Measurements from ENCODE around the gene IRAG1.

IRAG1 gene, protein sequence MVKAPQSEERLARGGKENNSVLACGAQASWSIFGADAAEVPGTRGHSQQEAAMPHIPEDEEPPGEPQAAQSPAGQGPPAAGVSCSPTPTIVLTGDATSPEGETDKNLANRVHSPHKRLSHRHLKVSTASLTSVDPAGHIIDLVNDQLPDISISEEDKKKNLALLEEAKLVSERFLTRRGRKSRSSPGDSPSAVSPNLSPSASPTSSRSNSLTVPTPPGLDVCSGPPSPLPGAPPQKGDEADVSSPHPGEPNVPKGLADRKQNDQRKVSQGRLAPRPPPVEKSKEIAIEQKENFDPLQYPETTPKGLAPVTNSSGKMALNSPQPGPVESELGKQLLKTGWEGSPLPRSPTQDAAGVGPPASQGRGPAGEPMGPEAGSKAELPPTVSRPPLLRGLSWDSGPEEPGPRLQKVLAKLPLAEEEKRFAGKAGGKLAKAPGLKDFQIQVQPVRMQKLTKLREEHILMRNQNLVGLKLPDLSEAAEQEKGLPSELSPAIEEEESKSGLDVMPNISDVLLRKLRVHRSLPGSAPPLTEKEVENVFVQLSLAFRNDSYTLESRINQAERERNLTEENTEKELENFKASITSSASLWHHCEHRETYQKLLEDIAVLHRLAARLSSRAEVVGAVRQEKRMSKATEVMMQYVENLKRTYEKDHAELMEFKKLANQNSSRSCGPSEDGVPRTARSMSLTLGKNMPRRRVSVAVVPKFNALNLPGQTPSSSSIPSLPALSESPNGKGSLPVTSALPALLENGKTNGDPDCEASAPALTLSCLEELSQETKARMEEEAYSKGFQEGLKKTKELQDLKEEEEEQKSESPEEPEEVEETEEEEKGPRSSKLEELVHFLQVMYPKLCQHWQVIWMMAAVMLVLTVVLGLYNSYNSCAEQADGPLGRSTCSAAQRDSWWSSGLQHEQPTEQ

GRCh38 chr11:10693509-10694081, at the start of gene IRAG1:
TSS of gene IRAG1 (minus strand) at chr11:10693755. CDS start at chr11:10693602, 153 bp downstream.
- no peak for DNase-seq (ENCODE audit: low read depth, low spot score)

DNA sequence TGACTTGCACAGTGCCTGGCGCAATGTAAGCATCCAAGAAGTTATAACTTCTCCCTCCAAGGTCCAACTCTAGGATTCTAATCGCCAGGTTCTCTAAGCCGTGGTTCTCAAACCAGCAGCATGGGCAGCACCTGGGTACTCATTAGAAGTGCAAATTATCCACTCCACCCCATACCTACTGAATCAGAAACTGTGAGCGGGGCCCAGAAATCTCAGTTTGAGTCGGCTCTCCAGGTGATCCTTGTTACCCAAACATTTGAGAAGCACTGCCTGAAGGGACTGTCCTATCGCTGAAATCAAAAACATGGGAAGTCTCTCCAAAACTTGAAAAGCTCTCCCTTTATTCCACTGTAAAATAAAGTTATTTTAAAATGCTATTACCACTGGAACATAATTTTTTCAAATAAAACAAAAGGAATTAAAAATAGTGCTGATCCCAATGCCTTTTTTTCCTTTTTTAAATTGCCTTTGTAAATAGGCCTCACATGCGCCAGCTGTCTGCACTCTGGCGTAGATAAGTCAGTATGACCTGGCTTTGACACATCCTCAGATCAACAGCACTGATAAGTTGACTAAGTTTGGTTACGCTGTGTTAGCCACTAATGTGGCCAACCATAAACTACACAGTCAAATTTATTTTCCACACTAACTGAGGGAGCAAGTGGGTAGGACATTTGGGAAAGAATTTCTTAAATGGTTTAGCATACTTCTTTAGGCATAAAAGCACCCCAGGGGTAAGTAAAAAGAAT, 49.1 kb upstream of the IRAG1 start:
- no peak for DNase-seq (ENCODE audit: low read depth, low spot score)

DNA sequence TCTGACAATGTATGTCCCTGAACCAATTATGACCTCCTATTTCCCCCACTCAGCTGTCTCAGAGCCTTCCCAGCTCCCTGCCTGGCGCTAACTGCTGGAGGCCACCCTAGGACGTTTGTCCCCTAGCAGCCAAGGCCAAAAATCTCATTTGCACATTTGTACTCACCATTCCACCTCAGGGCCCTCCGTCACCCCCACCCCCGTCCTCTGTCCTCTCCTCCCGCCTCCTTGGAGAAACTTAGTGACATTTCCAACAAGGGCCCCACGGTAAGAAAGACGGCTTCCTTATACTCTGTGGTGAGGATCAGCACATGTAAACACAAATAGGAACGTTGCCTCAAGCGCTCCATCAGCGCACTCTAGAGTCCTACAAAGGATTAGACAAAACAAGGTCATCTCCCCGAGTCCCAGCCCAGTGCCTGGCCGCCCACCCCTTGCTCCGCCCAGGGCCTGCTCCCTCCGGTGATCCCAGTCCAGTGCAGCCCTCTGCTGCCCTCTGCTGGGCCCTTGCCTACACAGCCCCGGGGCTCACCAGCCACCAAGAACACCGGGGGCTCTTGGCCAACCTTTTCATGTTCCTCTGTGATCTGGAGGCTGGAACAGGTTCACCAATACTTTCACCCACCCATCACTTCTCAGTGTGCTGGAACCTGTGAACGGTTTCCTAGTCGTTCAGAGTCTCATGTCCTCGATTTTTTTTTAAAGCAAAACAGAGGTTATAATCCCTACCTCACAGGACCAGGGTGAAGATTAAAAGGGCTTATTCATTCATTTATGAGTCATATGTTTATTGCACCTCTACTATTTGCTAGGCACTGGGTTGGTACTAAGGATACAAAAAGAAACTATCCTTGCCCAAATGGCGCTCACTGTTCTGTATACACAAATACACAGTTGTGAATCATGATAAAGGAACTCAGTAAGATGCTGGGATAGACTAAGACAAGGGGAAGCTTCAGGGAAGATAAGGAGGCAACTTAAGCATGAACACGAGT, 42.2 kb upstream of the IRAG1 start:
- peak; percentile 95 for DNase-seq (ENCODE audit: low read depth, low spot score)

- DNase-seq (ENCODE audit: low read depth, low spot score): no peak
These were observed 37.6 kb upstream of the IRAG1 start for GRCh38 chr11:10731064-10731680.

GRCh38 chr11:10730151-10730550, 36.6 kb upstream of the IRAG1 start:
- DNase-seq (ENCODE audit: low read depth, low spot score): no peak

DNA sequence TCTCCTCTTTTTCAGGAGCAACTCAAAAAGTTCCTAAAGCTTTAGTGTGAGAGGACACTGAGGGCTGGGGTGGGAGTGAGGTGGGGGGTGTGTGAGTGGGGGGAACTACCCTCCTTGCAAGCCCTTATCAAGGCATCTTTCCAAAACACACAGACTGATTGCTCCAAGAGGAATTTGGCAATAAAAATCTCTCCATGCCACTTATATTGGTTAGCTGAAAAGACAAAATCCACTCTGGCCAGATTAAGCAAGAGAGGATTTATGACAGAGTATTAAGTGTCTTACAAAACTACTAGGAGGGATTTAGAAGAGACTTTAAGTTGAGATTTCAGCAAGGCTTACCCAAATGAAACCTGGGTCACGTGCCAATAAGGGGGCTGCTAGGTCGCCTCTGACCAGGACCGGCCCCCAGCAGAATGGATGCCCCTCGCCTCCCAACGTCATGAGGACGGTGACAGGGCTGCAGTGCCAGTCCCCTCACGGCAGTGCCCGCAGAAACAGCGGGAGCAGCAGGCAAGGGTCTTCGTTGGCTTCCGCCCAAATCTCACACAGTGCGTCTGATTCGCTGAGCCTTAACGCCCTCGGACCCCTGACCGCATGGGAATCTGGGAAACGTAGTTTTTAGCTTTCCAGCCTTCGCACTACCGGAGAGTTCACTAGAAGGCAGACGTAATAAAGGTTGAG, 35.4 kb upstream of the IRAG1 start:
- DNase-seq (ENCODE audit: low read depth, low spot score): no peak

- no peak for DNase-seq (ENCODE audit: low read depth, low spot score)
These were observed 34.6 kb upstream of the IRAG1 start for GRCh38 chr11:10728154-10728553.

GRCh38 chr11:10727146-10727851, 33.7 kb upstream of the IRAG1 start:
- DNase-seq (ENCODE audit: low read depth, low spot score): no peak

- DNase-seq (ENCODE audit: low read depth, low spot score): no peak
These were observed 32.3 kb upstream of the IRAG1 start for GRCh38 chr11:10725907-10726253.

- no peak for DNase-seq (ENCODE audit: low read depth, low spot score)
These were observed 31.8 kb upstream of the IRAG1 start for GRCh38 chr11:10725114-10725906.

GRCh38 chr11:10722307-10722706, 28.8 kb upstream of the IRAG1 start:
- no peak for DNase-seq (ENCODE audit: low read depth, low spot score)

- DNase-seq (ENCODE audit: low read depth, low spot score): no peak
These were observed 27.4 kb upstream of the IRAG1 start for GRCh38 chr11:10720881-10721376.

GRCh38 chr11:10719616-10720015, 26.1 kb upstream of the IRAG1 start:
- DNase-seq (ENCODE audit: low read depth, low spot score): no peak

DNA sequence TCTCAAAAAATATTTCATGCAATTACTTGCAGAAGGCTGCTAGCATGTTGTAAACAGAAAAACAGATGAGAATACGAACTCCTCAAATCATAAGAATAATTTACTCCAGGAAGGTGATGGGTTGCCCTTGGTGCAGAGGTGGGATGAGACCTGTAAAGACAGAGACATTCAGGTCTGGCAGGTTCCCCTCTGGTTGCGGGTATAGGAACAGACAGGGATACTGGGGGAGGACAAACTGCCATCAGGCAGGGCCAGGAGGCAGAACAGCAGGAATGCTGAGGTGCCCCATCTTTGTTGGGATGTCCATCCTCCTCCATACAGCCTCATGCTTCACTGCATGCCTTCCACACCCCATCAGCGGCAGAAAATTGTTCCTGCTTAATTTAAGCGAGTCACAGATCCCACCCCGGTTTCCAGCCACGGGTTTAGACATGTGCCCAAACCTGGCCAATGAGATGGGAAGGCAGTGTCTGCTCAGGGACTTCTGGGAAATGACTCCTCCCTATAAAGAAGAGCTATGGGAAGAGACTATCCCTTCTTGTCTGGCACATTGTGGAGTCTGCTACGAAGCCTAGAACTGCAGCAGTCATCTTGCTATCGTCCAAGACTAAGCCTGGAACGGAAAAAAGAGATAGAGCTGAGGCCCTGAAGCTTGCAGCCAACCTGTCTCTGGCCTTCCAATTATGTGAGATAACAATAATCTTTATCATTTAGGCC, 23.1 kb upstream of the IRAG1 start:
- DNase-seq (ENCODE audit: low read depth, low spot score): no peak

DNA sequence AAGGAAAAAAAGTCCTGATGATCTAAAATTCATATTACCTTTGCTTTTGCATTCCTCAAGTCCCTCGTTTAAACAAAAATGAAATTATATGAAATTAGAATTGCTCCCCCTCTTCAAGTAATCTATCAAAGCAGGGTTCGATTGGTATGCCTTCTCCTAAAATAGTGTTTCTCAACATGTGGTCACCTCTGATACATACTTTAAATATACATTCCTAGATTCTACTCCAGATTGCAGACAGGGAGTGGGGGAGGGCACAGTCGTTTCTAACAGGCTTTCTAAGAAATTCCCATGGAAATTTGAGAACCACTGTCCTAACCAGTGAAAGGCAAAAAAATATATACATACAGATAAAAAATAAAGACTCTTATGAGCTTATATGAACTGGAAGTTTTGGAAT, 22.6 kb upstream of the IRAG1 start:
- DNase-seq (ENCODE audit: low read depth, low spot score): no peak

- no peak for DNase-seq (ENCODE audit: low read depth, low spot score)
These were observed 22.0 kb upstream of the IRAG1 start for GRCh38 chr11:10715571-10715970.
